GM12891 (cell line): ENCODE data around the gene DHRS11.

Experiments used
- PAX5 ChIP-seq: IDR thresholded peaks from 2 replicates; pipeline ENCODE4 v1.6.1; 2011; ENCODE audit warnings: low read length, moderate library complexity, mild to moderate bottlenecking; ENCODE audit not compliant: insufficient read depth, severe bottlenecking
- POLR2A ChIP-seq: IDR thresholded peaks from 2 replicates; pipeline ENCODE4 v1.6.1; 2011; ENCODE audit warnings: low read depth, low read length, control low read depth
- POLR2AphosphoS5 ChIP-seq: IDR thresholded peaks from 2 replicates; pipeline ENCODE4 v1.6.1; 2011; ENCODE audit warnings: low read depth, low read length, control low read depth
- POU2F2 ChIP-seq: IDR thresholded peaks from 2 replicates; pipeline ENCODE4 v1.6.1; 2011; ENCODE audit warnings: low read depth, mild to moderate bottlenecking, control low read depth, low read length, moderate library complexity
- TAF1 ChIP-seq: IDR thresholded peaks from 2 replicates; pipeline ENCODE4 v1.6.1; 2011; ENCODE audit warnings: low read depth, low read length, control low read depth

- TF ChIP-seq POLR2A (no peak), PAX5 (no peak), POLR2AphosphoS5 (no peak), TAF1 (no peak), POU2F2 (no peak)
These were observed 47.7 kb upstream of the DHRS11 start for GRCh38 chr17:36544044-36544306.
